Activated CD4-positive, CD25-positive, alpha-beta regulatory T cell (primary cell): ENCODE results near the gene COPS2.
"Not testable (repeated sequence)": the region's sequence is repeated elsewhere in the genome, so short reads cannot be mapped to it uniquely, and the experiment has no call there.

Source experiments
- DNase-seq, 4 experiments: peaks; one replicate each; lab custom pipeline; 2025; lab: John Stamatoyannopoulos, UW

The COPS2 gene

DNA sequence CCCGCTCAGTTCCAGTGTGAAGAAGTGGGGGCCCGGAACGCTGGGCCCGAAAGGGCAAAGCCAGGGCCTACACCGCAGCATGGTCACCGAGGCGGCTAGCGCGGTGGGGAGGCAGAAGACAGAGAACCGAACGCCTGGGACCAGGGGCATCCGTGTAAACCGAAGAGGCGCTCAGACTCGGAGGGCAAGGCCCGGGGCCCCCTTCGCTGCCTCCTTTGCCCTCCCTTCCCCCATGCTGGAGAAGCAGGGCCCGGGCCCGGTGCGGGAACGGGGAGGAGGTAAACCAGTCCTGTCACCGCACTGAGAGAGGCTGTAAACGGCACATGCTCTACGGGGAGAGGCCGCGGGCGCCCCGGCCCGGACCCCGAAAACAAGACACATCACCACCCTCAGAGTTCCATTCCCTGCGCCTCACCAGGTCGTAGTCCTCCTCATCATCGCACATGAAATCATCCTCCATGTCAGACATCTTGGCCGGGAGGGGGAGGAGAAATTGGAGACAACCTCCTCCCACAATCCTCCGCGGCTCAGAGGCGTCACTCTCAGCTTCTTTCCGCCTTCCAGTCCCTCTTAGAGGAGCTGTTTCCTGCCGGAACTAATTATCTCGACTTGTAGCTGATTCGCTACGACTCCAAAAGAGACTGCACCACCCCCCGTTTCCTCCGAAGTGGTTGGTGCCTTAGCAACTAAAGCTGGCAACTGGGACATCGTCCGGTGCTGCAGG lies at the start of gene COPS2:
Gene COPS2 (minus strand): TSS at position 490 of the 724 bp plus-strand sequence. CDS start 21 bp downstream, at position 469.
- DNase-seq: peak; percentile 70 to 88 (median 80)

DNA sequence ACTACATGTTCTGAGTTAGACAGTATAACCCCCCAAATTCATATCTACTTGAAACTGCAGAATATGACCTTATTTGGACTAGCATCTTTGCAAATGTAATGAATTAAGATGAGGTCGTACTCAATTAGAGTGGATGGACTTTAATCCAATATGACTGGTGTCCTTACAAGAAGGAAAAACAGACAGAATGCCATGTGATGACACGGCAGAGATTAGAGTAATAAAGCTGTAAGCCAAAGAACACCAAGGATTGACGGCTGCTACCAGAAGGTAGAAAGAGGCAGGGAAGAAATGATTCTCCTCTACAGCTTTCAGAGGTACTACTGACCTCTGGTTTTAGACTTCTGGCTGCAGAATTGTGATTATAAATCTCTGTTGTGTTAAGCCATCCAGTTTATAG lies 44.9 kb upstream of the COPS2 start:
- DNase-seq: no peak

DNA sequence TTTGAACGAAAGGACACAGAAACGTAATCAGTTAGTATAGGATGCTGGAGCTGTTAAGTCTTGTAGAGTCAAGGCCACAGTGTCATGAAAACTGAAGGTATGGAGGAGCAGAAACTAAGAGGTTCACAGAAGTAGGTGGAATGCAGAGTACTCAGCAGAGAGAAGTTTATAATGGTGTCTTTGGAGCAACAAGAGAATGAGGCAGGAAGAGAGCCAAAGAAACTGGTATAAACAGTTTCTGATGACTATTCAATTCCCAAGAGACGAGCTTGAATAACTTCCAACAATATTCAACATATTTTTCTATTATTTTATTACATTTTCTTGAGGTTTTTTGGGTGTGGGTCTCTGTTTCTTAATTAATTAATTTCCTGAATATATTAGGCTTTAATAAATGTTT lies 44.3 kb upstream of the COPS2 start:
- no peak for DNase-seq

DNA sequence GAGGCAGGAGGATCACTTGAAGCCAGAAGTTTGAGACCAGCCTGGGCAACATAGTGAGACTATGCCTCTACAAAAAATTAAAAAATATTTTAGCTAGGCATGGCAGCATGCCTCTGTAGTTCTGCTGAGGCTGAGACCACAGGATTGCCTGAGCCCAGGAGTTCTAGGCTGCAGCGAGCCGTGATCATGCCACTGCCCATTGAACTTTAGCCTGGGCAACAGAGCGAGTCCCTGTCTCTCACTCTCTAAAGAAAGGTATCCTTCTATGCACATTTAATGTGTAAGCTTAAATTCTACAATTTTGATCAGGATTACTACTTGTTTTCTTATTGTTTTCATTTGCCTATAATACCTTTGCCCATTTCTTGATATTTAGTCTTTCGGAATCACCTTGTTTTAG lies 41.5 kb upstream of the COPS2 start:
- DNase-seq: no peak

DNA sequence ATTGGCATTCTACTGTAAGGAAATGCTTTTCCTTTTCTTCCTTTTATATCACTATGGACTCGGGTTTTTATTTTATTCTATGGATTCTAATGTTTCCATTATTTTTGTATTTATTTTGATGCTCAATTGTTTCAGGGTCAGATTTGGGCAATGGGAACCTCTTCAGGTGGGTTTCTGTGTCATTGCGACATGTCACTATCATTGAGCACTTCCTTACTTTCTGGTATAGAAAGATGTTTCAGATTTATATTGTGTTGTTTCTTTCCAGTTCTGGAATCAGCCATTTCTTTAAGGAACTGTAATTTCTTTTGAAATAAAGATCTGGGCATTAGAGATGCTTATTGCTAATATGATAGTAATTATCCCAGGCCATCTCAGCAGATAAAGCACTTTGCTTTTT lies 36.5 kb upstream of the COPS2 start:
- DNase-seq: no peak

DNA sequence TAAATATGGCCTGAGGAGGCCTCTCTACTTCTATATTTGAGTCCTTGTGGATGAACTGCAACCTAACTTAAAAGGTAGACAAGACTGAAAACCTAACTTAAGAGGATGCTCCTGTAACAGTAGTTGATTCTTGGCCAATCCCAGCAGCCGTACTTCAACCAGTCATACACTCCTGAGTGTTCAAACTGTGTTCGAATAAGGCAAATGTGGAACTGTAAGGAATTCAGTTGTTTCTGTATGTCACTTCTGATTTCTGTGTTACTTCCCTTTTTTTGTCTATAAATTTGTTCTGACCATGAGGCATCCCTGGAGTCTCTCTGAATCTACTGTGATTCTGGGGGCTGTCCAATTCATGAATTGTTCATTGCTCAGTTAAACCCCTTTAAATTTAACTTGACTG lies 35.2 kb upstream of the COPS2 start:
- no peak for DNase-seq

DNA sequence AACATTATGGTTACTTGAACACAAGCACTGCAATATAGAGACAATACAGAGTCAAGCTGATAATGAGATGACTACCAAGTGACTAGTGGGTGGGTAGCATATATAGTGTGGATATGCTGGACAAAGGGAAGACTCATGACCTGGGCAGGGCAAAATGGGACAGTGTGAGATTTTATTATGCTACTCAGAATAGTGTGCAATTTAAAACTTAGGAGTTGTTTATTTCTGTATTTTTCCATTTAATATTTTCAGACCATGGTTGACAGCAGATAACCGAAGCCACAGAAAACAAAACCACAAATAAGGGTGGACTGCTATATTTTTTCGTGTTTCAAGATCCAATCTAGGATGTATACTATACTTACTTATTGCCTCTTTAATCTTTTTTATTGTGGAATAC lies 34.2 kb upstream of the COPS2 start:
- DNase-seq: no peak

DNA sequence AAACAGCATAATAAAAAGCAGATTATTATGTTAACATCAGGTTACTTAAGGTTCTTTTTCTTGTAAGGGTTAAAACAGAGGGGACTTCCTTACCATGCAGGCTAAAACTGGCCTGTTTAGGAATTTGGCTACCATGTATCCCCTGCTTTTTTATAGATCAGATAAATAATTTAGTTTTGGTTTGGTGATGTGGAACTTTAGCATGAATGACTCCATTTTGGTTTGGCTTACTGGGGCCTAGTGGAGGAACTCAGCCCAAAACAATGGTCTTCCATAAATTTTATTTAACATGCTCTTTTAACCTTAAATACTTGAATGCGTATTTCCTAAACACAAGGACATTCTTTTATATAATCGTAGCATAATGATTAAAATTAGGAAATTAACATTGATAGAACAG lies 33.5 kb upstream of the COPS2 start:
- DNase-seq: no peak

DNA sequence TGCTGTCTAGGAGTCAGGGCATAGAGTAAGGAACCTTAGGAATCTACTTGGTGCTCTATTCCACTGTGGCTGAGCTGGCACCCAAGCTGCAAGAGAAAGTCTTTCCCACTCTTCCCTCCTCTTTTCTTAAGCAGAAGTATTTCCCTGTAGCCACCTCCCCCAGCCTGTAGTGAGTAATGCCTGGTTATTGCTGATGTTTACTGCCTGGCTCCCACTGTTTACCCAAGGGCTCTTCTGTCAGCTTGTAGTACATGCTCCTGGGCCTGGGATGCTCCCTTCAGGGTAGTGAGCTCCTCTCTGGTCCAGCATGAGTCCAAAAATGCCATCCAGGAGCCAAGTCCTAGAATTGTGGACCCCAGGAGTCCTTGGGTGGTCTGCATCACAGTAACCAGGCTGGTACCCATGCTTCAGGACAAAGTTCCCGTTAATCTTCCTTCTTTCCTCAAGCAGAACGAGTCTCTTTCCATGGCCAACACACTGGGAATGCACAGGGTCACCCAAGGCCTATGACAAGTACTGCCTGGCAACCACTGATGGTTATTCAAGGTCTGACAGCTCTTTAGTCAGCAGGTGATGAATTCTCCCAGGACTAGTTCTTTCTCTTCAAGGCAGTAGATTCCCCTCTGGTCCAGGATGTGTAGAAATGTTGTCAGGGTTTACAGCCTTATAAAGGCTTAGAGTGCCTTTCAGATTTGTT lies 32.3 kb upstream of the COPS2 start:
- DNase-seq: no peak

DNA sequence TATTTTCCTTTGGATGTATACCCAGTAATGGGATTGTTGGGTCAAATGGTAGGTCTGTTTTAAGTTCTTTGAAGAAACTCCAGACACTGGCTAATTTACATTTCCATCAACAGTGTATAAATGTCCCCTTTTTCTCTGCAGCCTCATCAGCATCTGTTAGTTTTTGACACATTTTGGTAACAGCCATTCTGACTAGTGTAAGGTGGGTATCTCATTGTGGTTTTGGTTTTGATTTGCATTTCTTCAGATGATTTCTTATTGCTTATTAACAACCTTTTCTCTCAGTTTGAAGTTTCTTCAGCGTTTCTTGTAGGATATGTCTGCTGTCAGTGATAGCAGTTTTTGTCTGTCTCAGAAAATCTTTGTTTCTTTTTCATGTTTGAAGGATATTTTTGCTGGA lies 30.1 kb upstream of the COPS2 start:
- no peak for DNase-seq

DNA sequence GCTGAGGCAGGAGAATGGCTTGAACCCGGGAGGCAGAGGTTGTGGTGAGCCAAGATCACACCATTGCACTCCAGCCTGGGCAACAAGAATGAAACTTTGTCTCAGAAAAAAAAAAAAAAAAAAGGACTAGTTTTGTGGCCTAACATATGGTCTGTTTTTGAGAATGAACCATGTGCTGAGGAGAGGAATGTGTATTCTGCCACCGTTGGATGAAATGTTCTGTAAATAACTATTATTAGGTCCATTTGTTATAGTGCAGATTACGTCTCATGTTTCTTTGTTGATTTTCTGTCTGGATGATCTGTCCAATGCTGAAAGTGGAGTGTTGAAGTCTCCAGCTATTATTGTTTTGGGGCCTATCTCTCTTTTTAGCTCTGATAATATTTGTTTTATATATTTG lies 28.3 kb upstream of the COPS2 start:
- DNase-seq: not testable (repeated sequence)

DNA sequence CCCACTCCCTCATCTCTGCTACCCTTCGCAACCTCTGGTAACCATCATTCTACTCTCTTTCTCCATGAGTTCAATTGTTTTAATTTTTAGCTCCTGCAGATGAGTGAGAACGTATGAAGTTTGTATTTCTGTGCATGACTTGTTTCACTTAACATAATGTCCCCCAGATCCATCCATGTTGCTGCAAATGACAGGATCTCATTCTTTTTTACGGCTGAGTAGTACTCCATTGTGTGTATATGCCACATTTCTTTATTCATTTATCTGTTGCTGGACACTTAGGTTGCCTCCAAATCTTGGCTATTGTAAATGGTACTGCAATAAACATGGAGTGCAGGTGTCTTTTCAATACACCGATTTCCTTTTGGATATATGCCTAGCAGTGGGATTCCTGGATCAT lies 26.7 kb upstream of the COPS2 start:
- no peak for DNase-seq

DNA sequence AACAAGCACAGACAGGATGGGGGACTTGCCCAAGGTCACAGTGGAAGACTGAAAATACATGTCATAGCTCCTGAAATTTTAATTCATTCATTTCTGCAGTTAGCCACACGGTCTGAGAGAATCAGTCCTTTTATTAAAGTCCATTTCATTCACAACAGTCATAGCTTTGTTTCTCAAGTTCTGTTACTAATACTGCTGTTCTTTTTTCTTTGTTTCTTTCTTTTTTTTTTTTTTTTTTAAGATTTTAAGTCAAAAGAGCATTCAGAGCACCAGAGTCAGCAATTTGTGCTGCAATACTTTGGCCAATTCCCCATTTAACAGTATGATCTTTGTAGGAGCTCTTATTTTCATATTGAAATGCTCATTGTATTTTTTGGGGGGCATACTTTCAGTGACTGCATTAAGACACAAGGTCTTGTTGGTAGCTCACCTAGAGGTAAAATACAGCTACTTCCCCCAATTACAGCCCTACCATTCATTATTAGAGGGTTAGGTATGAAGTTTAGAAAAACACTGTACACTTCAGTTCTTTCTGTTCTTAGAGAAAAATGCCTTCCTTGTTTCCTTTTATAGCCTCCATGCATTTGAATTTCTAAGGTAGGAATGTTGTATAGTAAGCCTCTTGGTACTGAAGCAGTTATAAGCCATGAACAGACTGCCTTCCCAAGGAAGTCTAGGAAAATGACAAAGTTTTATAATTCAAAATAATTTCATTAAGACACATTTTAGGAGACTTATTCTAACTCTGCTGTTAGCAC lies 24.2 kb upstream of the COPS2 start:
- no peak for DNase-seq

DNA sequence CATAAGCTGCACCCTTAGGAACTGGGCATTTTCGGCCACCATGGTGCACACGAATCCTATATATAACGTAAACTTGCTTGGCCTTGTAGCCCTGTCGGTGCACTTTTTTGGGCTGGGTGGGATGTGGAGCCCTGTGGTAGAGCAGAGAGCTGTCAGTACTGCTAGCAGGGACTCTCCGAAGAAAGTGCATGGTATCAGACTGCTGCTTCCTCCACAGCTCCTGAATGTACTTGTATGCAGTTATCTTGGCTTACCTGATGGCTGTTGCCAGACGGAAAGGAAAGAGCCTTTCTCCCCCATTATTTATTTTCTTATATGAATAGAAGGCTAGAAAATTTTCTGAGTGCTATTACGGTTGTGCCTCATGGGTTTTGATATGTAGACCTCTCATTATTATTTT lies 23.1 kb upstream of the COPS2 start:
- DNase-seq: no peak

DNA sequence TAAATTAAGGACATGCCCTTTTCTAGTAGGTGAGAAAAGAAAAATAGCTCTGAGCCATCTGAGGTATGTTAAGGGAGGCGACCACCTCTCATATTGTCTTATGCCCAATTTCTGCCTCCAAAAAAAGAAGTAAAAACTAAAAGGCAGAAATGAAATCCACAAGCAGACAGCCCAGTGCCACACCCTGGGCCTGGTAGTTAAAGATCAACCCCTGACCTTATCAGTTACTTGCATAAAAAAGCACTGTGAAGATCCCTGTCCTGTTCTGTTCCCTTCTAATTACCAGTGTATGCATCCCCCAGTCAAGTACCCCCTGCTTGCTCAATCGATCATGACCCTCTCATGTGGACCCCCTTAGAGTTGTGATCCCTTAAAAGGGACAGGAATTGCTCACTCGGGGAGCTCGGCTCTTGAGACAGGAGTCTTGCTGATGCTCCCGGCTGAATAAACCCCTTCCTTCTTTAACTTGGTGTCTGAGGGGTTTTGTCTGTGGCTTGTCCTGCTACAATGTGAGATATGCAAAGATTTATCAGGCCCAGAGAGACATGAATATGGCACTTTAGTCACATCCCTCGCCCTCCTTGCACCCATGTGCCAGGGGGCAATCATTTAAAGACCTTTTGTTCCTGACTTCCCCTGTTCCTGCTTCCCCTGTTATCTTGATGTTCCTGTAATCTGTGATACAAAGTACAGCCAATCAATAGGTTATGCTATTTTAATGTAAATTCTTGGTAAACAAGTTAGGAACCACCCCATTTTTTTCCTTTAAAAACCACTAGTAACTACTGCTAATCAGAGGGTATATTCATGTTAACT lies 20.4 kb upstream of the COPS2 start:
- DNase-seq: not testable (repeated sequence)

DNA sequence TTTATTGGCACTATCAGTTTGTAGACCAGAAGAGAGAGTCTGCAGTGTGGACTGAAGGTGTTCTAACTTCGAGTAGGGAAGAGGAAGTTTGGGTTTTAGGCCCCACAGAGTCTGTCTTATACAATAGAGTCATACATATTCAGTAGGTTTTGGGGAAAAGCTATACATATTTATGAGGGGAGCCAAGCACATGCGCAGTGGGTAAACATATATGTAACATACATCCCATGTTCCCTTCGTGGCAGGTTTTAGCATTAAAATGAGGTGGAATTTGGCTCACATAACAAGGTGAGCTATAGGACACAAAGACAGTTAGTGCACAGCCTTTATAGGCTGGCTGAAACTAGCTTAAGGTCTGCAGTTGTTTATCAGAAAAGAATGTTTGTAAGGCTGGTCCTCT lies 19.5 kb upstream of the COPS2 start:
- no peak for DNase-seq

DNA sequence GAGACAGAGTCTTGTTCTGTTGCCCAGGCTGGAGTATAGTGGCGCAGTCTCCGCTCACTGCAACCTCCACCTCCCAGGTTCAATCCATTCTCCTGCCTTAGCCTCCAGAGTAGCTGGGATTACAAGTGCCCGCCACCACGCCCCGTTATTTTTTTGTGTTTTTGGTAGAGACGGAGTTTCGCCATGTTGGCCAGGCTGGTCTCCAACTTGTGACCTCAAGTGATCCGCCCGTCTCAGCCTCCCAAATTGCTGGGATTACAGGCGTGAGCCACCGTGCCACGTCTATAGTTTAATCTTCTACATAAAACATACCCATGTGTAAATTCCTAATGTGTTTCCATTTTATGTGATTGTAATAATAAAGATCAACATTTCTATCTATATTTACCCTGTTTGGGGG lies 16.4 kb upstream of the COPS2 start:
- DNase-seq: no peak

DNA sequence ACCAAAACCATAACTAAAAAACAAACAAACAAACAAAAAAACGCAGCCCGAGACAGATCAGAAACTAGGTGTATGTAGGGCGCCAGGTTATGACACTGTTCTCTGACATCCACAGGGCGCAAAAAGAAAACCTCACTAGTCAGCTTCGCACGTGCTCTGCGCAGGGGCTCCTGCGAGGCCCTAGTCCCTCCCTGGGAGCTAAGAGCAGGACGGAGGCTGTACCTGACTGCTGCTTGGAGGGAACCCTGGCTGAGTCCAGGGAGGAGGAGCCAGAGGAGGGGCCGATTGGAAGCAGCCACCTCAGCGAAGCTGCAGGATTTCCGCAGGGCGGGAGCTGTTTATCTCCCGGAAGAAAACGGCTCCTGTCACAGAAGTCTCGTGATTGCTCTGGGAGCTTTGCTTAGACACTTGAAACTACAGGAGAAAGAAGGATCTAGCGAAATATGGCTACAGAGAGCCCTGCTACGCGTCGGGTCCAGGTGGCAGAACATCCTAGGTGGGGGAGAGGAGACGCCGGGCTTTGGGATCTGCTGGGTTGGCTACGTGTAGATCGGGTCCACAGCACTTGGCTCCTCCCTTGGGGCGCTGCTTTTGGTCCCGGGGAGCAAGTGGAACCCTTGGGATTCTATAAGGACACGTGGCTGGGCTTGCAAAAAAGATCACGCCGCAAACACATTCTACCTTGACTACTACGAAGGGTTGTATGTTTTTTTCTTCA lies 14.6 kb upstream of the COPS2 start, which contains the start of gene GALK2:
Gene GALK2 (plus strand): TSS at position 368 of the 718 bp plus-strand sequence. CDS start 76 bp downstream, at position 444.
- peak; percentile 26 to 46 (median 42) for DNase-seq

DNA sequence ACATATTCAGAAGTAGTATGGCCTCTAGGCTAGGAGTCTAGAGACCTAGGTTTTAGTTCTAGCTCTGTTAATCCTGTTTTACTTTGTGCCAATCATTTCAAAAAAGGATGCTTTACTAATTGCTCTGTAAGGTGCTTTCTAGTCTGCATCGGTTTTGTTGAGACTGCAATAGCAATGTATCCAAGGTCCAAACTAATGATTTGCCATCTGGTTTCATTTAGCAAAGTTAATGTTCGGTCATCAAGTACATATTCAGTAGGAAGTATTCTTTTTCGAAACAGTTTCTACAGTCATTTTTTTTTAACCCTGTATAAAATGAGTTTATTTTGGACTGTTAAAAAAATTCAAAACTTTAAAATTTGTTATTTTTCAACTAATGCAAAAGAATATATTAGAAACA lies 12.6 kb upstream of the COPS2 start:
- DNase-seq: no peak

DNA sequence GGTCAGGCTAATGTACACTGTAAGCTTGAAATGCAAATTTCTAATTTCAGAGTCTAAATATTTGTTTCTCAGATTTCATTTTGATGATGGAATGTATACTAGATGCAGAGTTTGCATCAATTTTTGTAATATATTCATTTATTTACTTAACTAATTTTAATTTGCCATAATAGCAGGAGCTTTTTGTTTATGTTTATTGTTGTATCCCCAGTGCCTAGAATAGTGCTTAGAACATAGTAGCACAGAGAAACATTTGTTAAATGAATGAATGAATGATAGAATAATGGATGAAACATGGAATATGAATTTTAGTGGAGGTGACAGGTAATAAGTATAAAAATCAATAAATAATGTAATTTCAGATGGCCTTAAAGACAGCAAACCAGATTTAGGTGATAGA lies 9.5 kb upstream of the COPS2 start:
- DNase-seq: no peak

DNA sequence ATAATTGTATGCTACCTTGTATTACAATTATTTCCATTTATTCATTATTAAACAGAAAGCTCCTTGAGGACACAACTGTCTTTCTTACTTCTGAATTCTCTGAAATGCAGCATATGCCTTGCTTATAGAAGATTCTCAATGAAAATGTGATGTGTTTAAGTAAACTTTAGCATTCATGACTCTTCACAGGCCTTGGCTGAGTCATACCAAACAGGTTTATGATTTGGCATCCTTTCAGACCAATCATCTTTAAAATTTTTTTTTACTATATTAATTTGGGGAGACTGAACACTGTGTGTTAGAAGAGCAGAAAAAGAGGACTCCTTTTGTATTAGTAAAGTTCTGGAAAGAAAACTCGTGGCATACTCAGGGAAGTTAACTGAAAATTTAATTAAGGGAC lies 8.3 kb upstream of the COPS2 start:
- DNase-seq: no peak
